Epithelial cell of proximal tubule (primary cell): ENCODE measurements around the gene MIER3. TPM values are rescaled to one million over a fixed set of nuclear protein-coding genes. Genes with fewer than 3 reads are reported as not detected.

ENCODE experiments used
- DNase-seq: peaks from one replicate; pipeline ENCODE4 v3.0.0-alpha.2; 2011; ENCODE audit warnings: low read depth
- H3K4me3 ChIP-seq: 2 replicates; pipeline ENCODE4 v1.5.1; 2011; ENCODE audit warnings: low read depth, mild to moderate bottlenecking, low read length
- total RNA-seq: library from RNA; depleted of rRNA; stranded (reverse); fragments of >200 nt; gene quantifications from 2 replicates; pipeline ENCODE4 v1.2.3, GENCODE V29; 2015
- TF ChIP-seq, protein P1 (sequence below): conservative IDR thresholded peaks from 2 replicates; pipeline ENCODE4 v1.5.1; 2012; ENCODE audit warnings: low read depth, mild to moderate bottlenecking, low read length

The MIER3 gene
- total RNA-seq, 1 donor from 2014 or later, result 26.5 TPM

- TF ChIP-seq, protein P1, sequence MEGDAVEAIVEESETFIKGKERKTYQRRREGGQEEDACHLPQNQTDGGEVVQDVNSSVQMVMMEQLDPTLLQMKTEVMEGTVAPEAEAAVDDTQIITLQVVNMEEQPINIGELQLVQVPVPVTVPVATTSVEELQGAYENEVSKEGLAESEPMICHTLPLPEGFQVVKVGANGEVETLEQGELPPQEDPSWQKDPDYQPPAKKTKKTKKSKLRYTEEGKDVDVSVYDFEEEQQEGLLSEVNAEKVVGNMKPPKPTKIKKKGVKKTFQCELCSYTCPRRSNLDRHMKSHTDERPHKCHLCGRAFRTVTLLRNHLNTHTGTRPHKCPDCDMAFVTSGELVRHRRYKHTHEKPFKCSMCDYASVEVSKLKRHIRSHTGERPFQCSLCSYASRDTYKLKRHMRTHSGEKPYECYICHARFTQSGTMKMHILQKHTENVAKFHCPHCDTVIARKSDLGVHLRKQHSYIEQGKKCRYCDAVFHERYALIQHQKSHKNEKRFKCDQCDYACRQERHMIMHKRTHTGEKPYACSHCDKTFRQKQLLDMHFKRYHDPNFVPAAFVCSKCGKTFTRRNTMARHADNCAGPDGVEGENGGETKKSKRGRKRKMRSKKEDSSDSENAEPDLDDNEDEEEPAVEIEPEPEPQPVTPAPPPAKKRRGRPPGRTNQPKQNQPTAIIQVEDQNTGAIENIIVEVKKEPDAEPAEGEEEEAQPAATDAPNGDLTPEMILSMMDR, result no peak
- DNase-seq, result no peak
- H3K4me3 ChIP-seq, result no peak overlapping the region
Measured at GRCh38 chr5:56977021-56977420, 25.1 kb upstream of the MIER3 start.

- no peak overlapping the region for H3K4me3 ChIP-seq
- TF ChIP-seq, protein P1, result no peak
- no peak for DNase-seq
Measured at GRCh38 chr5:56974241-56974640, 22.3 kb upstream of the MIER3 start.

DNA sequence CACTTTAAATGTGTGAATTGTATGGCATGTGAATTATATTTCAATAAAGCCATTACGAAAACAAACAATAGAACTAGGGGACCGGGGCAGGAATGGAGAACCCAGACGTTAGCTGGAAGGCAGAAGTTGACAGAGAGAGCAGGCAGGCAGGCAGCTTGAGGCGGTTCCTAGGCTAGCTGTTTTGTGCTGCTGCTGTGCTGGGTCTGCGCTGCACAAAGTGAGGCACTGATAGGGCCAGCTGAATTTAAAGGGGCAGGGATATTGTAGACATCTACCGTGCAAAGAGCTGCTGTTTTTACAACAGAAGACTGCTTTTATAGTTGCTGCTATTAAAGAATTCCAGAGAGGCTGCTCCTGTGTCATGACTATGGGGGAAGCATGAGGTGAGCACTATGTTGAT lies 21.6 kb upstream of the MIER3 start:
- TF ChIP-seq, protein P1, result no peak
- no peak overlapping the region for H3K4me3 ChIP-seq
- no peak for DNase-seq

DNA sequence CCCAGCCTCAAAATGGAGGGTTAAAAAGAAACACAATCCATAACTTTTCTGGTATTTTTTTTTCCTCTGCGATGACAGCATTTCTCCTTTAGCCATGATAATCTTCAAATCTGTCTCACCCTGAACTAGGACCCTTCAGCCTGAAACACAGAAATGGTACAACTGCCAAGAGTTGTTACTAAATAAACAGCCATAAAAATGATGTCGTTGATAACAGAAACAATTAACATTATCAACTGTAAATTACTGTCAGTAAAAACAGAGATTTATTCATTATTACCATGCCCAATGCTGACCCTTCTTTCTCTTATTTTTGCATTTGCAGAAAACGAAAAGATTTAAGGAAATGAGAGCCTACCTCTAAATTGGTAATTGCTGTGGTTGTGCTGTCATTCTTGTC lies 19.4 kb upstream of the MIER3 start:
- H3K4me3 ChIP-seq, result no peak overlapping the region
- no peak for DNase-seq
- TF ChIP-seq, protein P1, result no peak

DNA sequence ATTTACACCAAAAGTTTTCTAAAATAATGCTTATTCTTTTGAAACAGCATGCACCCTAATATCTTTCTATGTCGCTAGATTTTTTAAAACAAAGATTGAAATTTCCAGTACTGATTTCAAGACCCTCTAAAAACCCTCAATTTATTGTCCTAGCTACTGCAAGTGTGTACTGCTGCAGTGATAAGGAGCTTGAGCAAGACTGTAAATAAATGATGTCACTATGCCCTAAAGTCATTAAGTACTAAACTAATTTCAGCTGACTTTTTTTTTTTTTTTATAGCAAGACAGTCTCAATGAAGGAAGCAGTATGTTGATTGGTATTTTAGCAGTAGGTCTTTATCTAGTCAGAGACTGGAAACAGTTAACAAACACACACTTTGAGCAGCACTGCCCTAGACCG lies 12.2 kb upstream of the MIER3 start:
- DNase-seq, result no peak
- TF ChIP-seq, protein P1, result no peak
- no peak overlapping the region for H3K4me3 ChIP-seq

- DNase-seq, result no peak
- no peak overlapping the region for H3K4me3 ChIP-seq
- TF ChIP-seq, protein P1, result no peak
Measured at GRCh38 chr5:56963246-56963645, 11.3 kb upstream of the MIER3 start.

DNA sequence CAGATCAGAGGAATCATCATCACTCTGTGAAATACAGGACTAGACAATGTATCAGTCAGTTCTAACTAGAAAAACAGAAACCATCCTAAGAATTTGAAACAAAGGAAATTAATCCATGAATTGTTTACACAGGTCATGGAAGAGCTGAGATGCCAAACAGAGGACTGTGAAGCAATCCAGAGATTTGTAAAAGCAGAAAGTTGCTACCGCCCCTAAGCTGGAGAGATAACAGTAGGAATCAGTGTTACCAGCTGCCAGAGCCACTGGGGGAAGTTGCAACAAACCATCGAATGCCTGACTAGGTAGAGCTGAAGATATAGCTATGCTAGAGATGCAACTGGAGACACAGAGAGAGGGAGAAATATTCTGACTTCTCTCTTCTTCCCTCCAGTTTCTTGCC lies 10.4 kb upstream of the MIER3 start:
- TF ChIP-seq, protein P1, result no peak
- no peak for DNase-seq
- H3K4me3 ChIP-seq, result no peak overlapping the region
